DOHH2 (cell line): ENCODE data around the gene PHF2.

Experiments used
- H3F3A ChIP-seq: fragments of 200-600 bp; sonication (generic), shearing (Covaris generic); 2 replicates; pipeline ENCODE4 v1.6.0; 2016; ENCODE audit warnings: antibody characterized with exemption, mild to moderate bottlenecking; ENCODE audit not compliant: control insufficient read depth, insufficient read depth
- H3K27ac ChIP-seq: fragments of 200-600 bp; sonication (generic); 2 replicates; pipeline ENCODE4 v1.5.1; 2014; ENCODE audit warnings: low read depth, mild to moderate bottlenecking, low read length, moderate library complexity
- H3K27me3 ChIP-seq: fragments of 200-600 bp; sonication (generic); 2 replicates; pipeline ENCODE4 v1.6.1; 2014; ENCODE audit warnings: mild to moderate bottlenecking, low read length, mixed read lengths; ENCODE audit not compliant: control insufficient read depth
- H3K36me3 ChIP-seq: fragments of 200-600 bp; sonication (generic); 2 replicates; pipeline ENCODE4 v1.6.1; 2014; ENCODE audit warnings: mild to moderate bottlenecking, low read length, moderate library complexity, mixed read lengths; ENCODE audit not compliant: control insufficient read depth
- H3K4me1 ChIP-seq: fragments of 200-600 bp; sonication (generic); 2 replicates; pipeline ENCODE4 v1.6.1; 2014; ENCODE audit warnings: mild to moderate bottlenecking, low read length, mixed read lengths; ENCODE audit not compliant: control insufficient read depth
- H3K4me2 ChIP-seq: fragments of 200-600 bp; sonication (generic); 2 replicates; pipeline ENCODE4 v1.6.0; 2014; ENCODE audit warnings: mild to moderate bottlenecking, low read length, moderate library complexity
- H3K4me3 ChIP-seq: fragments of 200-600 bp; sonication (generic); 2 replicates; pipeline ENCODE4 v1.5.1; 2014; ENCODE audit warnings: mild to moderate bottlenecking, low read length, mixed read lengths
- H3K79me2 ChIP-seq: fragments of 200-600 bp; sonication (generic); 2 replicates; pipeline ENCODE4 v1.6.1; 2014; ENCODE audit warnings: mild to moderate bottlenecking, low read length, mixed read lengths; ENCODE audit not compliant: control insufficient read depth
- H3K9me2 ChIP-seq: fragments of 200-600 bp; sonication (generic); replicated peaks from 2 replicates; pipeline ENCODE4 v1.6.1; 2014; ENCODE audit warnings: mild to moderate bottlenecking, low read length, mixed read lengths; ENCODE audit not compliant: control insufficient read depth
- H3K9me3 ChIP-seq: fragments of 200-600 bp; sonication (generic); 2 replicates; pipeline ENCODE4 v1.6.1; 2014; ENCODE audit warnings: antibody characterized with exemption, low read length, mixed read lengths; ENCODE audit not compliant: control insufficient read depth, insufficient read depth
- H4K20me1 ChIP-seq: fragments of 200-600 bp; sonication (generic); 2 replicates; pipeline ENCODE4 v1.6.0; 2014; ENCODE audit warnings: low read depth, mild to moderate bottlenecking, antibody characterized with exemption, low read length, moderate library complexity; ENCODE audit not compliant: control insufficient read depth, insufficient read depth
- EZH2phosphoT487 ChIP-seq: fragments of 200-600 bp; sonication (generic); IDR thresholded peaks from 2 replicates; pipeline ENCODE4 v1.6.1; 2017; ENCODE audit warnings: borderline replicate concordance, mild to moderate bottlenecking, antibody characterized with exemption, low read length, moderate library complexity, mixed read lengths
- TF ChIP-seq, protein P1 (sequence below): fragments of 200-600 bp; sonication (generic); IDR thresholded peaks from one replicate; pipeline ENCODE4 v1.5.1; 2014; ENCODE audit warnings: antibody characterized with exemption, mild to moderate bottlenecking, low read depth, low read length; ENCODE audit not compliant: poor library complexity, severe bottlenecking

The PHF2 gene

DNA sequence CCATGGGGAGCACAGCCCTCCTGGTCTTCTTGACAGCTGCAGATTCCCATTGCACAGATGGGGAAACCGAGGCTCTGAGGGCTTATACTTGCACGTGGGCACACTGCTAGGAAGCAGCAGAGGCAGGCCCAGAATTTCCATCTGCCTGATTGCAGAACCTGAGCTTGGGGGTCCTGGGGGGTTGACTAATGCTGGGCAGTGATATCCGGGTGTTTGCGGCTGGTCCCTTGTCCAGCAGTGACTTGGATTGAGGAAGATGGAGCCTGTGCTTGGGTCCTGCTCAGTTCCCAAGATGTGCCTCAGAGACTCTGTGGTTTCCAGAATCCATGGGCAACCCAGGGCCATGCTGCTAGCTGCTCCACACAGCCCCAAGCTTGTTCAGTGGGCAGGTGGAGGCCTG lies 91.2 kb downstream of the PHF2 start:
- Histone ChIP-seq H3F3A (no peaks in the 10 kb centered on the region), H4K20me1 (no peaks in the 10 kb centered on the region), H3K79me2 (no peaks in the 10 kb centered on the region), H3K4me2 (no peak overlapping the region), H3K9me2 (no peaks in the 10 kb centered on the region), H3K36me3 (no peaks in the 10 kb centered on the region; the same call in 1 of the 2 replicates), H3K27ac (no peak overlapping the region), H3K4me1 (no peaks in the 10 kb centered on the region), H3K27me3 (no peaks in the 10 kb centered on the region), H3K9me3 (peaks cover 7% of the 10 kb centered on the region; the same call in 1 of the 2 replicates), H3K4me3 (no peak overlapping the region)
- TF ChIP-seq, protein P1, sequence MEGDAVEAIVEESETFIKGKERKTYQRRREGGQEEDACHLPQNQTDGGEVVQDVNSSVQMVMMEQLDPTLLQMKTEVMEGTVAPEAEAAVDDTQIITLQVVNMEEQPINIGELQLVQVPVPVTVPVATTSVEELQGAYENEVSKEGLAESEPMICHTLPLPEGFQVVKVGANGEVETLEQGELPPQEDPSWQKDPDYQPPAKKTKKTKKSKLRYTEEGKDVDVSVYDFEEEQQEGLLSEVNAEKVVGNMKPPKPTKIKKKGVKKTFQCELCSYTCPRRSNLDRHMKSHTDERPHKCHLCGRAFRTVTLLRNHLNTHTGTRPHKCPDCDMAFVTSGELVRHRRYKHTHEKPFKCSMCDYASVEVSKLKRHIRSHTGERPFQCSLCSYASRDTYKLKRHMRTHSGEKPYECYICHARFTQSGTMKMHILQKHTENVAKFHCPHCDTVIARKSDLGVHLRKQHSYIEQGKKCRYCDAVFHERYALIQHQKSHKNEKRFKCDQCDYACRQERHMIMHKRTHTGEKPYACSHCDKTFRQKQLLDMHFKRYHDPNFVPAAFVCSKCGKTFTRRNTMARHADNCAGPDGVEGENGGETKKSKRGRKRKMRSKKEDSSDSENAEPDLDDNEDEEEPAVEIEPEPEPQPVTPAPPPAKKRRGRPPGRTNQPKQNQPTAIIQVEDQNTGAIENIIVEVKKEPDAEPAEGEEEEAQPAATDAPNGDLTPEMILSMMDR = no peak
- no peak for TF ChIP-seq EZH2phosphoT487

DNA sequence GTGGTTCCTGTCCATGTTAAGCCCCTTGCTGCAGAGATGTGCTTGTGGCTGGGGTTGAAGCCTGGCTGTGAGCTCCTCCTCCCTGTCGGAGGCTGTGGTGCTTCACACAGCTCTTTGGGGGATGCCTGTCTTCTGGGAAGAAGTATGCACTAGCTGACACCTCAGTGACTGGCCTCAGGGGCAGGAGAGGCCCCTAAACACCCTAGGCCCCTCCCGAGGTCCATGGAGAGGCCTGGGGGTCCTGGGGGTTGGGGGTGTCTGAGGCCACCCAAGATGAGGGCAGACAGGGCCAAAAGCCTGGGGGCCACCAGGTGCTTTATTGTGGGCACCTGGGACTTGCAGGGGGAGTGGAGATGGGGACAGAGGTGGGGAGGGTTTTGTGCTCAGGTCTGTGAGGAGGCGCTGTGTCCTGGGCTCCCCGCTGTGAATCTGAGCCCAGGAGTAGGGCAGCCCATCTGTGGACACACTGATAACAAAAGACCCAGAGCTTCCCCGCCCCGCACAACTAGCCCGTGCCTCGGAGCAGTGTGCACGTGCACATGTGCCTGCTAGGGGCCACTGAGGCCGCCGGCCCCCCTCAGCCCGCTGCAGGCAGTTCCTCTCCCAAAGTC lies 92.0 kb downstream of the PHF2 start:
- peaks cover 7% of the 10 kb centered on the region; the same call in 1 of the 2 replicates for H3K9me3 ChIP-seq
- H3K27me3 ChIP-seq = no peaks in the 10 kb centered on the region
- H3K27ac ChIP-seq = no peak overlapping the region
- H3K4me3 ChIP-seq = no peak overlapping the region
- H3K79me2 ChIP-seq = no peaks in the 10 kb centered on the region
- H3K4me2 ChIP-seq = no peak overlapping the region
- no peak for TF ChIP-seq EZH2phosphoT487
- TF ChIP-seq, protein P1 = no peak
- no peaks in the 10 kb centered on the region; the same call in 1 of the 2 replicates for H3K36me3 ChIP-seq
- H3K9me2 ChIP-seq = no peaks in the 10 kb centered on the region
- no peaks in the 10 kb centered on the region for H3F3A ChIP-seq
- no peaks in the 10 kb centered on the region for H4K20me1 ChIP-seq
- no peaks in the 10 kb centered on the region for H3K4me1 ChIP-seq

DNA sequence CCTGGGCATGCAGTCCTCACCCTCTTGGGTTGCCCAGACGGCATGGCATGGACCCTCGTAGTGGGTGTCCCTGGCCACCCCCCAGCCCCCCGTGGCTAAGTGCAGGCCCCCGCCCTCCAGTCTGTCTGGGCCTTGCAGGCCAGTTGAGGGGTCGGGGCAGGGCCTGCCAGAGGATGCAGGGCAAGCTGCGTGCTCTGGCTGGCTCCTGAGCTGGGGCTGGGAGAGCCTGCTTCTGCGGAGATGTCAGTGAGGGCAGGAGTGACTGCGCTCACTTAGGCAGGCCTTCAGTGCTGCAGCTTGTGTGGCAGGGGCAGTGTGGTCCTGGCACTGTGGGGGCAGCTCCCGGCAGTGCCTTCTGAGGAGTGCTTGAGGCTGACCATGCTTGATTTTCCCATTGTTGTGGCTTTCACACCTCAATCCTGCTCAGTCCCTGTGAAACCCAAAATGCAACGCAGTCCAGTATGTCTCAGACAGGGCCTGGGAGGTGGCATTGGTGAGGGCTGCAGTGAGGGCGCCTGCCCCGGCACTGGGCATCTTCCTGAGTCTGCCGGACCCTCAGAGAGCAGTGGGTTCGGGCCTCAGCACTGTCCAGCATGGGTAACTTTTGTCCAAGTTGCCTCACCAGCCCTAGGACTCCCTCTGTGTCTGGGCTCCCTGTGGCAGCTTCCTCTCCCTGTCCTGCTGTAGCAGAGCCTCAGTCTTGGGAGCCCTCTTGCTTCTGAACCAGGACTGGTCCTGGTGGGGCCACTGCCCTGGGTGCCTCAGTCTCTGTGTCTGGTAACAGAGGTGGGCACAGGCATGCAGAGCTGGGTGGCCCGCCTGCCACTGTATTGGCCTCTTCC lies 93.0 kb downstream of the PHF2 start:
- Histone ChIP-seq H3K4me2 (no peak overlapping the region), H4K20me1 (no peaks in the 10 kb centered on the region), H3K27me3 (no peaks in the 10 kb centered on the region), H3K36me3 (no peaks in the 10 kb centered on the region; the same call in 1 of the 2 replicates), H3K27ac (no peak overlapping the region), H3K79me2 (no peaks in the 10 kb centered on the region), H3F3A (no peaks in the 10 kb centered on the region), H3K9me3 (peaks cover 7% of the 10 kb centered on the region; the same call in 1 of the 2 replicates), H3K4me1 (no peaks in the 10 kb centered on the region), H3K4me3 (no peak overlapping the region), H3K9me2 (no peaks in the 10 kb centered on the region)
- TF ChIP-seq, protein P1 = no peak
- TF ChIP-seq EZH2phosphoT487 = no peak
